GM19023 (cell line): ENCODE results near the gene CSTPP1.
A peak's percentile ranks its signal among the peaks of the same experiment; 100 is the strongest.
"Not testable (repeated sequence)": the region's sequence is repeated elsewhere in the genome, so short reads cannot be mapped to it uniquely, and the experiment has no call there.

Source experiments
- ATAC-seq: cut with Tn5 transposase; IDR thresholded peaks from one replicate; pipeline ENCODE4 v1.9.1; 2021; ENCODE audit warnings: mild to moderate bottlenecking, moderate library complexity; ENCODE audit not compliant: unreplicated experiment

The CSTPP1 gene

DNA sequence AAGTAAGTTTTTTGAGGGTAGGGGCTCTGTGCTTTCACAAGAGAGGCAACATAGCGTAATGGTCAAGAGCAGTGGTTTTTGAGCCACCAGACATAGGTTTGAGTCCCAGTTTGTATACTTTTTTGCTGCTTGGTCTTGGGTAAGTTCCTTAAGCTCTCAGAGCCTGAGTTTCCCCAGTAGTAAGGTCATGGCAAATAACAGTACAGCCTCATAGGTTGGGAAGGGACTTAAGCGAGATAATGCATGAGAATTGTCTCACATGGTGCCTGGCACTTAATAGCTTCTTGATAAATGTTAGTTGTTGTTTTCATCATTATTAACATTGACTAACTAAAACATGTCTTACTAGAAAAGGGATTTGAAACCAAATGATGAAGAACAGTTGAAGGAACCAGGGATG is 157.0 kb downstream of the CSTPP1 start:
- no peak for ATAC-seq

- ATAC-seq: not testable (repeated sequence)
These were observed 160.3 kb downstream of the CSTPP1 start for GRCh38 chr11:47096871-47097270.

GRCh38 chr11:47098223-47098622 is 161.7 kb downstream of the CSTPP1 start:
- ATAC-seq: not testable (repeated sequence)

- ATAC-seq: no peak
These were observed 162.8 kb downstream of the CSTPP1 start for GRCh38 chr11:47099214-47099917.

- no peak for ATAC-seq
These were observed 163.4 kb downstream of the CSTPP1 start for GRCh38 chr11:47099918-47100315.

DNA sequence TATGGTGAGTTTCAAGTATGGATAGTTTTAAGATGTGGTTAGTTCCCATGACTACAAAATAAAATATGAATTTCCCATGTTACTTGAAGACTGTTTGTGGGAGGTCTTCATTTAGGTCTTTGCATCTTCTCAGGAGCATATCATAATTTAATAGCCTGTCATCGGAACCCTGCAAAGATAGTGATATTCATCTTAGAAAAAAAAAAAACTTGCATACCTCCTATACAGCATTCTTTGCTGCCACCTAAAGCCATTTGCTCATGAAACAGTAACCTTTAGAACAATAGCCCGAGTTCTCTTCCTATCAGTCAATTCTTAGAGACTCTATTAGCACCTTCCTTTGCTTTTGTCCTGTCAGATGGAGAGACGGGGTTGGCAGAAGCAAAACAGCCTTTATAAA is 164.8 kb downstream of the CSTPP1 start:
- ATAC-seq: no peak

DNA sequence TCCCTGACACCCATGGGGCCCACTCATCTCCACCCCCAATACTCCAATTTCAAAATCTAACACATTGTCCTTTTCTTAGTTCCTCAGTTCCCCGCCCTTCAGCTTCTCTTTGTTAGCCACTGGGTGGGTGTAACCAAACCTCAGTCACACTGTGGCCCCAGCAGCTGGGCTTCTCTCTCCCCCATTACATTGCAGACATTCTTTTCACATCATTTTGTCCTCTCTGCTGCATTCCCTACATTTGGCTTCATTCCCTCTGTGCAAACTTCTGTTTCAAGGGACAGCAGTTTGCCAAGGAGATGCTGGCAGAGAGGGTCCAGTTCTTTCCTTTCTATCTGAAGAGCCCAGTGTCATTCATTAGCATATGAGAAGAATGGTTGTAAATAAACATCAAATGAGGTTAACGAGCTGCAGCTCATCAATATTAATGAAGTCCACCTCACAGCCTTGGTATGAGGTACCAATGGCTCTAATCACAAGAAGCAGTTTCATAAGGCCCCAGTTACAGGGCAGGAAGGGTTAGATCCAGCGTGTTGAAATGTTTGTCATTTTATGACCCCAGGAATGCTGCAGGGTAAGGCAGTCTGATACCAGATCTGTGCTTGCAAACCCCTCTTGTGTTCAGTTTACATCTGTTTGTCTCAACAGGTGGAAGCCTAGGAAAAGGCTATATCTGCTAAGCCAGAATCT is 167.8 kb downstream of the CSTPP1 start:
- no peak for ATAC-seq

- ATAC-seq: no peak
These were observed 169.0 kb downstream of the CSTPP1 start for GRCh38 chr11:47105541-47105940.

GRCh38 chr11:47105974-47106373 is 169.4 kb downstream of the CSTPP1 start:
- ATAC-seq: no peak

DNA sequence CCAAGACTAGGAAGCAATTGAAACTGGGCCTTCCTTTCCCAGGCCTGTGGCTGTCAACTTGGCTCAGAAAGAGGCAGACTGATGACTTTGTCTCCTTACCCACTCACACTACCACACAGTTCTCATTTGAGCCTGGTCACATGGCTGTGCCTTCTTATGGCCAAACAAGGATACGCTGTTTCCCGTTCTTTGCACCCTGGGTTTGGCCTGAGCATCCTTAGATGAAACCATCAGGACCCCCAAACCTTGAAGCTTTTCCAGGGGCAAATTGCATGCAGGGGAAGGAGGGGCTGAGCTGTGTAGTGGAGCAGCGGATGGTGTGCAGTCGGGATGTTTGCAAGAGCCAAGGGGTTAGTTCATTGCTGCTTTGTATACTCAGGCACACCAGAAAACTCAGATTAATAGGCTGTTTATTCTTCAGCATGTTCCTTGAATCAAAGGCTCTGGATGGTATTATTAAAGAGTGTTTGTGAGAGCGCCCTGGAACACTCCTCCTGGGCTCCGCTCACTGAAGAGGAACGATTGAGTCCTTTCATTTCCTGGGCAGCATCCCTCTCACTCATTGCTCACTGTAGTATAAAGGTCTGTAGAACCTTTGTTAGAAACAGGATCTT is 170.3 kb downstream of the CSTPP1 start:
- ATAC-seq: no peak

- no peak for ATAC-seq
These were observed 171.2 kb downstream of the CSTPP1 start for GRCh38 chr11:47107744-47108143.

- no peak for ATAC-seq
These were observed 171.7 kb downstream of the CSTPP1 start for GRCh38 chr11:47108214-47108613.

- no peak for ATAC-seq
These were observed 172.6 kb downstream of the CSTPP1 start for GRCh38 chr11:47109051-47109726.

DNA sequence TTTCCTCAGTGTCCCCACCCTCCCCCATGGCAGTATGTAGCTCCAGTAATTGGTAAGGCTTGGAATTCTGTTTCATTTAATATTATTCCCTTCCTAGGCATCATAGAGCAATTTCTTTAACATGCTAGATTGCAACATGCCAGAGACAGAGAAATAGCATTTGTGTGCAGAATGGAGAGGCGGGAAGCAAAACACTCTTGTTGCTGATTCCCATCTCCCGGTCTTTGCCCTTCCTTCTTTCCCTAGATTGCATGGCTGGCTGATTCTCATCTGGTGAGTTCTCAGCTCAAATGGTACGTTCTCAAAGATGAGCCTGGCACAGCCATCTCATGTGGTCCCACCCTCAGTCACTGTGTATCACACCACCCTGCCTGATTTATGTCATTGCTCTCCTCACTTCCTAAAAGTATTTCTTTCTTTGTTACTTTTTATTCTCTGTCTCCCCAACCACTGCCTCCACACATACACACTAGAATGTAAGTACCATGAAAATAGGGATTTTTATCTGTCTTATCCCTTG is 173.2 kb downstream of the CSTPP1 start:
- ATAC-seq: no peak

- peak; percentile 88 for ATAC-seq
These were observed 174.8 kb downstream of the CSTPP1 start for GRCh38 chr11:47111318-47111804.

DNA sequence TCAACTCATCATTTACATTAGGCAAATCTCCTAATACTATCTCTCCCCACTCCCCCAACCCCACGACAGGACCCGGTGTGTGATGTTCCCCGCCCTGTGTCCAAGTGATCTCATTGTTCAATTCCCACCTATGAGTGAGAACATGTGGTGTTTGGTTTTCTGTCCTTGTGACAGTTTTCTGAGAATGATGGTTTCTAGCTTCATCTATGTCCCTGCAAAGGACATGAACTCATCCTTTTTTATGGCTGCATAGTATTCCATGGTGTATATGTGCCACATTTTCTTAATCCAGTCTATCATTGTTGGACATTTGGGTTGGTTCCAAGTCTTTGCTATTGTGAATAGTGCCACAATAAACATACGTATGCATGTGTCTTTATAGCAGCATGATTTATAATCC is 176.4 kb downstream of the CSTPP1 start:
- not testable (repeated sequence) for ATAC-seq

- not testable (repeated sequence) for ATAC-seq
These were observed 182.6 kb downstream of the CSTPP1 start for GRCh38 chr11:47118958-47119688.

DNA sequence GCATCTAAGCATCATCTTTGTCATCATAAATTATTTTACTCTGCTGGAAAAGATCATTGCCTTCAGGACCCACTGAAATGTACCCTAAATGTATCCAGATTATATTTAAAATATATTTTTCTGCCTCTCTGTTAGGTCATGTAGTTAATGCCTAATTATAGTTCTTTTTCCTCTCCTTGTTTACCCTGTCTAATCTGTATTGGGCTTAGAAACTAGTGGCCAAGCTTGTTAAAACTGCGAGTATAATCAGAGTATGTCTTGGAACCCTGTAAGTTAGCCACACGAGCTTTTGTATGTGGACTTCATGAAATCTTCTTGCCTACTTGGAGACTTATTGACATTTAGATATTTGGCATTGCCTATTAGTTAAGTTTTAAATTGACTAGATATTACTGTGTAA is 184.5 kb downstream of the CSTPP1 start:
- ATAC-seq: no peak

GRCh38 chr11:47121731-47122130 is 185.2 kb downstream of the CSTPP1 start:
- no peak for ATAC-seq

DNA sequence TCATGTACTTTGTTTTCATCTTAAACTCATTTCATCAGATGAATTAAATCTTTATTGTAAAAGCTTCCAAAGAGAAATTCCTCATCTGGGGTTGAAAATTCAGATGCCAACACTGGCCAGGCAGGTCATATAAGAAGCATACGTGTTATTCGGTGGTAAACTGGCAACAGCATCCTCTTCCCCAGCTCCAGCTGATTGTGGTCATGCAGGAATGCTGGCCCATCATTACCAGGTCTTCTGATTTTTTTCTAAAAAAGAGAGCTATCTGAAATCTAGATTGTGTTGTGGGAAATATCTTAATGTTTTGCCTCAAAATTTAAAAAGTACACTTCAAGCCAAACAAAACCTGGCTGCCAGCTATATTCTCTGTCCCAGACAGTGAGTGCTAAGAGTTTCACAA is 186.5 kb downstream of the CSTPP1 start:
- ATAC-seq: no peak
